HepG2 (cell line): ENCODE results near the gene HELZ2. TPM values are rescaled to one million over a fixed set of nuclear protein-coding genes. Genes with fewer than 3 reads are reported as not detected.

ENCODE experiments used
- ATAC-seq: fragments of 200-7000 bp; cut with Tn5 transposase; 3 replicates; pipeline ENCODE4 v1.9.1; 2020; ENCODE audit warnings: mild to moderate bottlenecking, moderate library complexity
- BruUV-seq: library from RNA; stranded (reverse); fragments of 400-500 nt; replicated peaks from 2 replicates; lab custom pipeline; 2021; lab: Mats Ljungman, UMichigan
- CTCF ChIA-PET: fragments of 300-600 bp; formaldehyde crosslinking; extraction: SDS; loops from one replicate; lab custom pipeline; 2021; ENCODE audit warnings: low total read pairs, inconsistent platforms, low intra/inter-chr PET ratio; lab: Yijun Ruan, JAX
- POLR2A ChIA-PET: fragments of 350-600 bp; sonication (Branson Sonifier 250); formaldehyde crosslinking; loops from one replicate; lab custom pipeline; 2020; ENCODE audit warnings: antibody characterized with exemption, inconsistent platforms; lab: Yijun Ruan, JAX
- DNase-seq: peaks from one replicate; pipeline ENCODE4 v3.0.0-alpha.2; 2015; ENCODE audit warnings: low spot score
- FAIRE-seq: peaks from 3 replicates; lab custom pipeline; 2011; peaks lifted over from hg19 to GRCh38; lab: Jason Lieb, UNC
- H2AFZ ChIP-seq: one replicate; pipeline ENCODE4 v1.6.1; 2011; ENCODE audit warnings: low read length, inconsistent platforms
- H3K27ac ChIP-seq: fragments of 300-600 bp; 3 replicates; pipeline ENCODE4 v1.8.0; 2011; ENCODE audit warnings: mixed run types, mild to moderate bottlenecking, mixed read lengths, low read length, inconsistent platforms; ENCODE audit not compliant: insufficient read depth; ENCODE audit errors: extremely low read length
- H3K27me3 ChIP-seq, 2 experiments: fragments of 200-600 bp in 1 of 2; 2 replicates in 1 of 2; 3 replicates in 1 of 2; pipeline versions ENCODE4 v1.6.0 to v1.8.0; 2011; ENCODE audit warnings: low read length in 2 of 2, mild to moderate bottlenecking in 2 of 2, moderate library complexity in 2 of 2, inconsistent platforms in 1 of 2; ENCODE audit not compliant: insufficient read depth in 2 of 2, control insufficient read depth in 1 of 2
- H3K36me3 ChIP-seq, 2 experiments: fragments of 200-600 bp in 1 of 2; replicated peaks in 1 of 2; 2 replicates in 1 of 2; 3 replicates in 1 of 2; pipeline versions ENCODE4 v1.5.1 to v1.8.0; 2011; ENCODE audit warnings: low read length in 2 of 2, inconsistent platforms in 1 of 2; ENCODE audit not compliant: insufficient read depth in 2 of 2, control insufficient read depth in 1 of 2
- H3K4me1 ChIP-seq: 2 replicates; pipeline ENCODE4 v1.5.1; 2012; ENCODE audit warnings: low read length, inconsistent platforms; ENCODE audit not compliant: insufficient read depth
- H3K4me2 ChIP-seq: 2 replicates; pipeline ENCODE4 v1.6.0; 2011; ENCODE audit warnings: low read depth, low read length, inconsistent platforms
- H3K4me3 ChIP-seq, 3 experiments: fragments of 200-600 bp in 1 of 3; sonication (generic), shearing (Covaris generic) in 1 of 3; replicated peaks in 1 of 3; 2 replicates each; pipeline ENCODE4 v1.5.1; 2011 to 2016; ENCODE audit warnings: low read length in 3 of 3, inconsistent platforms in 2 of 3, low read depth in 2 of 3, mild to moderate bottlenecking in 2 of 3, control low read depth in 1 of 3, mixed read lengths in 1 of 3; ENCODE audit not compliant: insufficient read depth in 1 of 3
- H3K79me2 ChIP-seq: one replicate; pipeline ENCODE4 v1.6.1; 2011; ENCODE audit warnings: low read length, inconsistent platforms; ENCODE audit not compliant: insufficient read depth
- H3K9ac ChIP-seq: 2 replicates; pipeline ENCODE4 v1.6.0; 2011; ENCODE audit warnings: mild to moderate bottlenecking, low read depth, low read length, inconsistent platforms; ENCODE audit not compliant: insufficient read depth
- H3K9me3 ChIP-seq: 2 replicates; pipeline ENCODE4 v1.5.1; 2012; ENCODE audit warnings: mild to moderate bottlenecking, low read length
- H4K20me1 ChIP-seq: 2 replicates; pipeline ENCODE4 v1.6.0; 2011; ENCODE audit warnings: inconsistent platforms, mild to moderate bottlenecking, low read length, moderate library complexity; ENCODE audit not compliant: insufficient read depth
- BRD4 ChIP-seq: sonication (generic); formaldehyde crosslinking; IDR thresholded peaks from 2 replicates; pipeline ENCODE4 v1.4.0; 2020; ENCODE audit warnings: missing genetic modification reagents
- ERF ChIP-seq: IDR thresholded peaks from 2 replicates; pipeline ENCODE4 v1.6.1; 2018; ENCODE audit warnings: missing biosample characterization, missing genetic modification reagents
- GZF1 ChIP-seq: sonication (generic); formaldehyde crosslinking; IDR thresholded peaks from 2 replicates; pipeline ENCODE4 v1.5.1; 2020; ENCODE audit warnings: mild to moderate bottlenecking, missing genetic modification reagents
- HES4 ChIP-seq: sonication (generic); formaldehyde crosslinking; IDR thresholded peaks from 2 replicates; pipeline ENCODE4 v1.9.0; 2021; ENCODE audit warnings: mild to moderate bottlenecking, missing genetic modification reagents, borderline replicate concordance
- IKZF4 ChIP-seq: sonication (generic); formaldehyde crosslinking; IDR thresholded peaks from 2 replicates; pipeline ENCODE4 v1.5.1; 2020; ENCODE audit warnings: borderline replicate concordance, mild to moderate bottlenecking, low read depth, missing genetic modification reagents; ENCODE audit errors: not compliant biosample characterization
- IRX3 ChIP-seq: sonication (generic); formaldehyde crosslinking; IDR thresholded peaks from 2 replicates; pipeline ENCODE4 v1.8.1; 2023; ENCODE audit warnings: mild to moderate bottlenecking, low read depth, missing genetic modification reagents, borderline replicate concordance
- KAT2B ChIP-seq: fragments of 150-350 bp; IDR thresholded peaks from 2 replicates; pipeline ENCODE4 v1.6.1; 2014; ENCODE audit warnings: low read depth, low read length, borderline replicate concordance
- MLX ChIP-seq: IDR thresholded peaks from 2 replicates; pipeline ENCODE4 v1.6.1; 2016
- NFYC ChIP-seq: IDR thresholded peaks from 2 replicates; pipeline ENCODE4 v1.6.1; 2016; ENCODE audit warnings: missing genetic modification reagents, missing compliant biosample characterization
- NR0B2 ChIP-seq: sonication (generic); formaldehyde crosslinking; IDR thresholded peaks from 2 replicates; pipeline ENCODE4 v1.4.0; 2020; ENCODE audit warnings: mild to moderate bottlenecking, missing genetic modification reagents
- SIX1 ChIP-seq: sonication (generic); formaldehyde crosslinking; IDR thresholded peaks from 2 replicates; pipeline ENCODE4 v1.4.0; 2020; ENCODE audit warnings: missing genetic modification reagents, borderline replicate concordance
- SRSF4 ChIP-seq: fragments of 200-400 bp; formaldehyde crosslinking; IDR thresholded peaks from one replicate; pipeline ENCODE4 v1.6.1; 2018; ENCODE audit warnings: mild to moderate bottlenecking, low read depth, low read length, moderate library complexity; ENCODE audit not compliant: poor library complexity, severe bottlenecking
- ZNF235 ChIP-seq: sonication (generic); formaldehyde crosslinking; IDR thresholded peaks from 2 replicates; pipeline ENCODE4 v1.8.1; 2023; ENCODE audit warnings: mild to moderate bottlenecking, missing genetic modification reagents, borderline replicate concordance
- ZNF264 ChIP-seq: sonication (generic); formaldehyde crosslinking; IDR thresholded peaks from 2 replicates; pipeline ENCODE4 v1.4.0; 2020; ENCODE audit warnings: missing genetic modification reagents
- ZNF335 ChIP-seq: sonication (generic); formaldehyde crosslinking; IDR thresholded peaks from 2 replicates; pipeline ENCODE4 v1.4.0; 2020; ENCODE audit warnings: missing genetic modification reagents
- ZNF383 ChIP-seq: sonication (generic); formaldehyde crosslinking; IDR thresholded peaks from 2 replicates; pipeline ENCODE4 v1.4.0; 2020; ENCODE audit warnings: missing genetic modification reagents, mild to moderate bottlenecking, borderline replicate concordance
- ZNF513 ChIP-seq: sonication (generic); formaldehyde crosslinking; conservative IDR thresholded peaks from 2 replicates; pipeline ENCODE4 v1.5.0; 2020; ENCODE audit warnings: missing genetic modification reagents
- ZNF766 ChIP-seq: sonication (generic); formaldehyde crosslinking; IDR thresholded peaks from 2 replicates; pipeline ENCODE4 v1.5.0; 2020; ENCODE audit warnings: missing genetic modification reagents, borderline replicate concordance
- ZNF781 ChIP-seq: sonication (generic); formaldehyde crosslinking; IDR thresholded peaks from 2 replicates; pipeline ENCODE4 v1.5.1; 2020; ENCODE audit warnings: borderline replicate concordance, mild to moderate bottlenecking, missing genetic modification reagents; ENCODE audit errors: not compliant biosample characterization
- WGBS: methylation state at CpG from one replicate; pipeline ENCODE4 v1.1.6; 2017; ENCODE audit warnings: low lambda C conversion rate; 5-methylcytosine and 5-hydroxymethylcytosine counted together
- in situ Hi-C: cut with HindIII; loops from 2 replicates; pipeline ENCODE4 v1.10.0; 2017; ENCODE audit warnings: low pct_unique_long_range_greater_than_20kb; ENCODE audit not compliant: extremely low pct_ligation_motif_present
- intact Hi-C: fragments of 100-400 bp; cut with micrococcal nuclease; formaldehyde crosslinking; loops from one replicate; pipeline ENCODE4 v1.10.0; 2022; ENCODE audit not compliant: unreplicated experiment
- polyA plus RNA-seq, 8 experiments: library from polyadenylated mRNA; depleted of rRNA in 3 of 8; stranded (reverse) in 7 of 8; unstranded in 1 of 8; fragments of >200 nt; fragmentation: Illumina TruSeq in 4 of 8; extraction: Trizol in 4 of 8; gene quantifications; 2 replicates each; pipeline versions ENCODE4 v1.2.1 to v1.2.3, GENCODE V29; 2011 to 2016; ENCODE audit warnings: low read depth in 4 of 8, missing spikeins in 1 of 8, mixed read lengths in 1 of 8; ENCODE audit not compliant: insufficient read depth in 1 of 8
- total RNA-seq, 5 experiments: library from RNA; depleted of rRNA; stranded (reverse); fragments of >200 nt; fragmentation: Illumina TruSeq; extraction: Trizol; gene quantifications; 2 replicates each; pipeline ENCODE4 v1.2.3, GENCODE V29; 2016; ENCODE audit warnings: low read depth in 1 of 5

The HELZ2 gene
- total and polyA plus RNA-seq, 2 of the 13 experiments (the other 11 are each of a cell fraction or from before 2014, with no cell fraction given), result 9.6 to 10.1 TPM

GRCh38 chr20:63574829-63575743 lies 1.0 kb upstream of the HELZ2 start (continued):
- TF ChIP-seq SIX1 (CRISPR knock-in tag), result no peak
- peak; percentile 61; the same call in 1 of the 2 replicates for TF ChIP-seq NFYC (CRISPR knock-in tag)
- no peak for TF ChIP-seq SRSF4
- peak; percentile 50 for TF ChIP-seq ZNF781 (CRISPR knock-in tag)
- no peak for TF ChIP-seq BRD4 (CRISPR knock-in tag)
- TF ChIP-seq IKZF4 (CRISPR knock-in tag), result no peak
- TF ChIP-seq KAT2B, result no peak
- TF ChIP-seq ZNF513 (CRISPR knock-in tag), result no peak
- TF ChIP-seq GZF1 (CRISPR knock-in tag), result no peak

- ATAC-seq, result peak; percentile 46
- ChIA-PET POLR2A (interaction anchor here (0.8 to 2.6 kb wide), 22 partner anchors 9 to 480 kb away, joined by 3 to 26 read pairs (median 4); partner anchors contain the start of genes GMEB2, PPDPF, PTK6 and RTEL1), CTCF (interaction anchor here (2.8 kb wide), 1 partner anchor 36 kb away, joined by 22 read pairs; the partner anchor contains the start of gene PTK6)
- Histone ChIP-seq H3K9ac (peak overlapping the region; percentile 86), H3K4me1 (peaks cover 55% of the 10 kb centered on the region), H3K36me3 (no peaks in the 10 kb centered on the region), H4K20me1 (peaks cover 2% of the 10 kb centered on the region; the same call in 1 of the 2 replicates), H2AFZ (no peak overlapping the region), H3K9me3 (no peaks in the 10 kb centered on the region), H3K27me3 (peaks cover 4 to 18% of the 10 kb centered on the region in 2 experiments; a peak in 2 of 5 replicates), H3K4me2 (peak overlapping the region; percentile 88), H3K79me2 (no peaks in the 10 kb centered on the region), H3K4me3 (peak overlapping the region; percentile 88 to 98 (median 94)), H3K27ac (peak overlapping the region; percentile 23)
- no peak for DNase-seq
- intact Hi-C loops, result loop anchor here (1.0 kb wide), 1 partner anchor 35 kb away; no protein-coding TSS in a partner anchor
- FAIRE-seq, result no peak
- in situ Hi-C loops, result no loop called here
- WGBS, result 4% methylated on average over 14 of the region's 24 CpGs
- BruUV-seq, result TSS peak; percentile 53
- TF ChIP-seq HES4 (CRISPR knock-in tag) (0 out of 2 replicates have a peak, but pooled peaks have one; percentile 14), ERF (CRISPR knock-in tag) (peak; percentile 2; the same call in 1 of the 2 replicates), ZNF235 (CRISPR knock-in tag) (peak; percentile 79; the same call in 1 of the 2 replicates), NR0B2 (0 out of 2 replicates have a peak, but pooled peaks have one; percentile 0), ZNF766 (CRISPR knock-in tag) (0 out of 2 replicates have a peak, but pooled peaks have one; percentile 38), IRX3 (CRISPR knock-in tag) (no peak), ZNF264 (CRISPR knock-in tag) (no peak), ZNF335 (CRISPR knock-in tag) (no peak), MLX (no peak), ZNF383 (CRISPR knock-in tag) (no peak)
Observed at GRCh38 chr20:63573647-63574131, 350 bp downstream of the HELZ2 start.
